Stimulated activated CD8-positive, alpha-beta memory T cell treated with anti-CD3 and anti-CD28 coated beads, Interleukin-12 subunit alpha, Interleukin-12 subunit beta, amount 100 ng/mL, for 24 hours (primary cell): Measurements from ENCODE around the gene UBE2Q2.
"Not testable (repeated sequence)": the region's sequence is repeated elsewhere in the genome, so short reads cannot be mapped to it uniquely, and the experiment has no call there.

Experiments
- DNase-seq: peaks from one replicate; pipeline ENCODE4 v3.0.0-alpha.2; 2020; ENCODE audit errors: extremely low read depth

The UBE2Q2 gene

GRCh38 chr15:75823860-75824613, 19.2 kb upstream of the UBE2Q2 start:
- DNase-seq = no peak

- DNase-seq = no peak
These were observed 15.6 kb upstream of the UBE2Q2 start for GRCh38 chr15:75827691-75828090.

GRCh38 chr15:75828429-75828828, 14.8 kb upstream of the UBE2Q2 start:
- DNase-seq = no peak

- DNase-seq = no peak
These were observed 12.1 kb upstream of the UBE2Q2 start for GRCh38 chr15:75830910-75831805.

GRCh38 chr15:75831806-75832102, 11.5 kb upstream of the UBE2Q2 start:
- no peak for DNase-seq

GRCh38 chr15:75832114-75832513, 11.1 kb upstream of the UBE2Q2 start:
- no peak for DNase-seq

GRCh38 chr15:75834021-75834420, 9.2 kb upstream of the UBE2Q2 start:
- DNase-seq = no peak

- DNase-seq = no peak
These were observed 7.0 kb upstream of the UBE2Q2 start for GRCh38 chr15:75835990-75836958.

- DNase-seq = no peak
These were observed 6.3 kb upstream of the UBE2Q2 start for GRCh38 chr15:75836959-75837334.

- DNase-seq = no peak
These were observed 2.6 kb upstream of the UBE2Q2 start for GRCh38 chr15:75840659-75841058.

GRCh38 chr15:75841626-75842025, 1.6 kb upstream of the UBE2Q2 start:
- DNase-seq = no peak

- DNase-seq = no peak
These were observed 683 bp downstream of the UBE2Q2 start for GRCh38 chr15:75843678-75844581.

GRCh38 chr15:75844629-75845335, 1.5 kb downstream of the UBE2Q2 start:
- no peak for DNase-seq

- DNase-seq = no peak
These were observed 5.9 kb downstream of the UBE2Q2 start for GRCh38 chr15:75849167-75849566.

GRCh38 chr15:75850708-75851107, 7.5 kb downstream of the UBE2Q2 start:
- no peak for DNase-seq

GRCh38 chr15:75851566-75851965, 8.3 kb downstream of the UBE2Q2 start:
- not testable (repeated sequence) for DNase-seq

- DNase-seq = no peak
These were observed 14.6 kb downstream of the UBE2Q2 start for GRCh38 chr15:75857886-75858285.

GRCh38 chr15:75861750-75862402, 18.6 kb downstream of the UBE2Q2 start:
- no peak for DNase-seq

GRCh38 chr15:75862796-75863195, 19.5 kb downstream of the UBE2Q2 start:
- DNase-seq = no peak
